NCI-H1436 treated with DMSO at 0.1 percent for 48 hours (cell line): ENCODE results near the gene MRPL47.
"Not testable (repeated sequence)": the region's sequence is repeated elsewhere in the genome, so short reads cannot be mapped to it uniquely, and the experiment has no call there.

Source experiments
- DNase-seq: peaks from one replicate; lab custom pipeline; 2025; lab: John Stamatoyannopoulos, UW

The MRPL47 gene

DNA sequence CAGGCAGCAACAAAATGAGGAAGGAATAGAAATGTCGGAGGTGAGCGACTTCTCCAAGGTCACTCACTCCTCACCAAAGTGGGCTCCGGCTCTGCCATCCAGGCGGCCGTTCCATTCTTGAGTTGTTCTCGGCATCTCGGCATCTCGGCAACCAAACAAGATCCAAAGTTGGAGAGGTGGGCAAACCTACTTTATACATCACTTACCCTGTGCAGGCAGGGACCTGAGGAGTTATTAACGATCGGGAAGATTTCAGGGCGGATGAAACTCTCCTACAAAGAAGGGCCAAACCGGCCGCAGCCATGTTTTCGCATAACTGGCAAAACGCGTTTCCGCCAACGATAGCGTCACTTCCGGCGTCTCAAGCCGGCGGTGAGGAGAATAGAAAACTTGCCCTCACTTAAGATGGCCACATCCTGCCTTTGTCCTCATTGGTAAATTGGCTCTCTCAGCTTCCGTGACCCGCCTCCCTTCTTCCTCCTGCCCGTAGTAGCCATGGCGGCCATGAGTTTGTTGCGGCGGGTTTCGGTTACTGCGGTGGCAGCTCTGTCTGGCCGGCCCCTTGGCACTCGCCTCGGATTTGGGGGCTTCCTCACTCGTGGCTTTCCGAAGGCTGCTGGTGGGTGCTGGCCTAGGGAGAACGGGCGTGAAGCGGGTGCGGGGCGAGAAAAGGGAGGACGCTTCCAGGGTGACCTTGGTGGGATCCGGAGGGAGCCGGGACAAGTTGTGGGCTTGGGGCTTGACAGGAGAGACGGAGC is at the start of gene MRPL47, which contains the start of gene NDUFB5:
Gene MRPL47, minus strand, starts transcription at position 318 of the 758 bp plus-strand sequence. Its CDS starts 14 bp downstream, at position 304.
Gene NDUFB5, plus strand, starts transcription at position 474 of the 758 bp plus-strand sequence. Its CDS starts 22 bp downstream, at position 496.
- peak; percentile 93 for DNase-seq

DNA sequence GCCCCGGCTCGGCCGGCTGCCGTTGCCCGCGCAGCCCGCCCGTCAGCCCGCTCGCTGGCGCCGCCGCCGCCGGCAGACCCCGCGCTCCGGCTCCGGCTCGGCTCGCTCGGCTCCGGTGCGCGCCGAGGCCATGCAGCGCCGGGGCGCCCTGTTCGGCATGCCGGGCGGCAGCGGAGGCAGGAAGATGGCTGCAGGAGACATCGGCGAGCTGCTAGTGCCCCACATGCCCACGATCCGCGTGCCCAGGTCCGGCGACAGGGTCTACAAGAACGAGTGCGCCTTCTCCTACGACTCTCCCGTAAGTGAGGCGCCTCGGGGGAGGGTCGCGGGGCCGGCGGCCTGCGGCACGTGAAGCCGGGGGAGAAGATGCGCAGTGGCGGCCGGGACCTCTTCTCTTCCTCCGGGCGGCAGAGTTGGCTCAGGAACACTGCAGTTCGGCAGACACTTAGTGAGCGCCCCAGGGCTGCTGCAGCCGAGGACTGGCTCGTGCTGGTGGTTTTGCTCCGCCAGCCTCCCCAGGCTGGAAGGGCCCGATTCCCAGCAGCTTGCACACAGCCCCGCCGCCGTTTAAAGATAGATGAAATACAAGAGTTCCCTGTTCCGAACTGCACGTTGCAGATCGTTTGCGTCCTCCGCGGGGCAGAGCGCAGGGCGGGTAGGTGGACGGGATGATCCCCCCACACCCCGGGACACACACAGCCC is 48.8 kb upstream of the MRPL47 start:
- DNase-seq: no peak

DNA sequence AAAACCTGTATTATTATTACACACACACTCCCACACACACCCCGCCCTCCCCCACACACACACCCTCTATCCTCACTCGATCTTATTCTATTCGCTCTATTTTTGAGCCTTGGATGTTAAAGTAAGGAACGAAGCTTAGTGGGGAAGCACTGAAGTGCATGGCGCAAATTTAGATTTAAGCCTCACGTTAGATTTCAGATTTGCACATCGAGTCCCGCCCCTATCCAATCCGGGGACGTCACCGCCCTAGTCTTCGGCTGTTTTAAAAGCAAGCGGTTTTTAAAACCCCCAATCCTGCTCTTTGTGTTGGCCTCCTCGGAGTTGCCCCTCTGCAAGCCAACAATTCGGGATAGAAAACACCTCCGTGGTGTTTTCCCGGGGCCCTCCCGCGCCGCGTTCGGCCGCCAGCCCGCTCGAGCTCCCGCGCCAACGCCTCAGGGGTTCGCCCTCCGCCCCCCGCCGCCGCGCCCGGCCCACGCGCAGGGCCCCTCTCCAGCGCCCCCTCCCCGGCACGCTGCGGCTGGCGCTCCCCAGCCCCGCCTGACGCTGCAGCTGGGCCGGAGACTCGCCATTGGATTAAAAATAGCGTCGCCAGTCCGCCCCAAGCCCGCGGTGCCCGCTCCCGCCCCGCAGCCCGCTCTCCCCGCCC is 48.1 kb upstream of the MRPL47 start, which contains the start of gene USP13:
Gene USP13, plus strand, starts transcription at position 594 of the 649 bp plus-strand sequence. CDS start 186 bp downstream, outside the sequence.
- no peak for DNase-seq

DNA sequence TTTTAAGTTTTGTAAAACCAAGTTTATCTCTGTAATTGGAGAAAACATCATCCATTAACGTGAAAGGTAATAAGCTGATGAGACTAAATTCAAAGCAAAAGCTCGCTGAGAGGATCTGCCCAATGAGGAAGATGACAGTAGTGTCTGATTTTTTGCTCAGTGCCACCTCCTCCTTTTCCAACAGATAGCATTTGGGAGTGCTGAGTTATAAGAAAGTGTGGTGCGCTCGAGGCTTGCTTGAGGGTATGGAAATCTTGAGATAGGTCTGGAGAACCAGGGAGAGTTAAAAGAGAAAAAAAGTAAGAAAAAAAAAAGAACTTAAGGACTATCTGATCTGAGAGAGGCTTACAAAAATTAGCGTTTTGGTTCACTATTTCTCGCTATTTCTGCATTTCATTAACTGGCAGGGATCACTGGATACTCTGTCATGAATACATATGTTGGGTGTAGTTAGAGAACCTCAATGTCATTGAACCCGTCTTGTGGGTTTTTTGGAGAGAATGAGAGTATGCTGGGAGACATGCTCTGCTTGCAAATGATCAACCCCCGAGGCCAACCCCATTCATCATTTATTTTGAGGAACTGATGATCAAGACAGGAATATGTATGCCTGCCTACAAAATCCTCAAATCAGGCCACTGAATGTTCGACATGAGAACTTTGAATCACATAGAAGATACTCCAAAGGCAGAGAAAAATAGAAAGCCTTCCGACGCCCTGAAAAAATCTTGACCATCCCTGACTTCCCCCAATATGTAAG is 47.4 kb upstream of the MRPL47 start:
- no peak for DNase-seq

DNA sequence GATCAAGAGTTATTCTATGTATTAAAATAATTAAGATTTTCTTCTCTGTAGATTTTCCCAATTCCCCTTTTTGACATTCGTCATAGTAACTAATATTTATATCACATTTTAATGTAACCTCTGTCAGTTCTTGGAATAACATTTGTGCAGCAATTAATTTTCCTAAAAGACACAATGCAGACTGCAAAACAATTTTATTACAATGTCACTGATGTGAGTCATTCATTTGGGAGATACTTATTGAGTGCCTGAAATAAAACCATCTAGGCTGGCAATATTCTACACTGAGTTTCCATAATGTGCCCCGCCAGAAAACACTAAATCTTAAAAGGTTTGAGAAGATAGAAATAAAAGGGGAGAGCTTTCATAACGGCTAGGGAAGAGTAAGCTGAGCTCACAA is 41.7 kb upstream of the MRPL47 start:
- no peak for DNase-seq

DNA sequence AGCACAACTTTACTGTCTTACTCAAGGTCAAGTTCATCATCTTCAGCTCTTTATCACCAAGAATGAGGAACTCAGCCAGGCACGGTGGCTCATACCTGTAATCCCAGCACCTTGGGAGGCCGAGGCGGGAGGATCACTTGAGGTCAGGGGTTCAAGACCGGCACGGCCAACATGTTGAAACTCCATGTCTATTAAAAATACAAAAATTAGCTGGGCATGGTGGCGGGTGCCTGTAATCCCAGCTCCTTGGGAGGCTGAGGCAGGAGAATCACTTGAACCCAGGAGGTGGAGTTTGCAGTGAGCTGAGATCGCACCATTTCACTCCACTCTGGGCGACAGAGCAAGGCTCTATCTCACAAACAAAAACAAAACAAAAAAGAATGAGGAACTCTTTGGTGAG is 39.4 kb upstream of the MRPL47 start:
- DNase-seq: not testable (repeated sequence)

DNA sequence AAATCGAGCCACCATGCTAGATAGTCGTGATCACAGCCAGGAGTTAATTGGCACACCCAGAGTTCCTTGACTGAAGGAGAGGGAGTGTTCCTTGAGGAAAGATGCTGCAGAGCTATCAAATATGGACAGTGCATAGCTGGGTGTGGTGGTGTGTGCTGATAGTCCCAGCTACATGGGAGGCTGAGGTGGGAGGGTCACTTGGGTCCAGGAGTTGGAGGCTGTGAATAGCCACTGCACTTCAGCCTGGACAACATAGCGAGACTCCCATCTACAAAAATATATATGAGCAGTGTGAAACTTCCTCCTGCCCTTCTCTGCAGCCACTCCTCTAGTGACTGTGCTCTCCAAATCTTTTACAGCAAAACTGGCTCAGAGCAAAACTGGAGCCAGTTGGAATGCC is 38.4 kb upstream of the MRPL47 start:
- no peak for DNase-seq

DNA sequence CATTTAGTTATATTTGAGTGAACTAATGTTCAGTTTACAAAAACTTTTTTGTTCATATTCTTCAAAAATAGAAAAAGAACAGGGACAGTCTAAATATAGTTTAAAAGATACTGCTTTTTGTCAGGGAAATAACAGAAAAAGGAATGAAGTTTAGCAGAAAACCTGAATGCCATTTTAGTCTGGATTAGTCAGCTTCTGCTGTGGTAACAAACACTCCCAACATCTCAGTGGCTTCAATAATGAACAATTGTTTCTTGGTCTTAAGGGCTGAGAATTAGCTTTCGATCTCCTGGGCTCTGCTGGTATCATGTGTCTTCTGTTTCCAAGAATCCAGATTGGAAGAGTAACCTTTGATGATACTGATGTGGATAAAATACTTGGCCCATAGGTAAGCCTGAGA is 36.0 kb upstream of the MRPL47 start:
- DNase-seq: no peak

DNA sequence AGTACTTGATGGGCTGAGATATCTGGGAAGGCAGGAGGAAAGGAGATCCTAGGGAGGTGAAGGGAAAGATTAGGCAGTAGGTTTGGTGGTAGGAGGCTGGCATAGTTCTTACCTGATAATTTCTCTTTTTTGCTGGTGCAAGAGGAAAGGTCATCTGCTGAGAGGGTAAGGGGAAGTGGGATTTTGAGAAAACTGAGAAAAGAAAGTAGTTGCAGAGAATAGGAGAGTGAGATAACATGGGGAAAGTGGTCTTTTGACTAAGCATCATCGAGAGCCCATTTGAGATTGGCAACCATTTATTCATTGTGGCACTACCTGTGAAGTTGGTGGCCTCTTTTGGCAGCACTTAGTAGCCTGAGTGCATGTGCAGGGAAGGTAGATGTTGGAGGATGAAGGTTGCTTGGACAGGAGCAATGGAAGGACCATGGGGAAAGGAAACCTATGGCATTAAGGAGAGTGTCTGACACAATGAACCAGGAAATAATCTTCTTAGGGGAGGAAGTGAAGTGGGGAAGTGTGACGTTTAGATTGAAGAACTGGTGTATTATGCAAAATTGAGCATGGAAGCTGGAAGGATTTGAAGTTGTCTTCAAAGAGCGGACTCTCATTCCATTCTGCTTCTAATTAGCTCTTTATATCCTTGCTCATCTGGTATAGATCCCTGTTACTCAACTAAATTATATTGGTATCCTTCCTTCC is 26.5 kb upstream of the MRPL47 start:
- DNase-seq: no peak

DNA sequence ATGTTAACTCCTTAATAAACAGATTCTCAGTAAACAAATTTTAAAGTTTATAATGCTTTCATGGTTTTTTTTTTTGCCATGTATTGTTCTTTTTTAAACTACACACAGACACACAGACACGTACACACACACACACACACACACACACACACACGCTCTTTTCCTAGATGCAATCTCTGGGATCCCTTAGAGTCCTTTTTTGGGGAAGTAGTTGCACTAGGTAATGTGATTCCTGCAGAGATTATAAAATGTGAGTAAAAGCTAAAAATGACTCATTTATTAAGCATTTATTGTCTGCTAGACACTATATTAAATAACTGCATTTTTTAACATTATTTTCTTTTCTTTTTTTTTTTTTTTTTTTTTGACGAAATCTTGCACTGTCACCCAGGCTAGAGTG is 20.0 kb upstream of the MRPL47 start:
- DNase-seq: no peak

DNA sequence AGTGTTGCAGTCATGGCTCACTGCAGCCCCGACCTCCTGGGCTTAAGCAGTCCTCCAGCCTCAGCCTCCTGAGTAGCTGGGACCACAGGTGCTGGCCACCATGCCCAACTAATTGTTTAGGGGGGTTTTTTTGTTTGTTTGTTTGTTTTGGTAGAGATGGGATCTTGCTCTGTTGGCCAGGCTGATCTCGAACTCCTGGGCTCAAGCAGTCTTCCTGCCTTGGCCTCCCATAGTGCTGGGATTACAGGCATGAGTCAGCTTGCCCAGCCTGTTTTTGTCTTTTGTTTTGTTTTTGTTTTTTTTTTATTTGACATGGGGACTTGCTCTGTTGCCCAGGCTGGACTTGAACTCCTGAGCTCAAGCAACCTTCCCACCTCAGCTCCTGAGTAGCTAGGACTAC is 17.6 kb upstream of the MRPL47 start:
- DNase-seq: no peak

DNA sequence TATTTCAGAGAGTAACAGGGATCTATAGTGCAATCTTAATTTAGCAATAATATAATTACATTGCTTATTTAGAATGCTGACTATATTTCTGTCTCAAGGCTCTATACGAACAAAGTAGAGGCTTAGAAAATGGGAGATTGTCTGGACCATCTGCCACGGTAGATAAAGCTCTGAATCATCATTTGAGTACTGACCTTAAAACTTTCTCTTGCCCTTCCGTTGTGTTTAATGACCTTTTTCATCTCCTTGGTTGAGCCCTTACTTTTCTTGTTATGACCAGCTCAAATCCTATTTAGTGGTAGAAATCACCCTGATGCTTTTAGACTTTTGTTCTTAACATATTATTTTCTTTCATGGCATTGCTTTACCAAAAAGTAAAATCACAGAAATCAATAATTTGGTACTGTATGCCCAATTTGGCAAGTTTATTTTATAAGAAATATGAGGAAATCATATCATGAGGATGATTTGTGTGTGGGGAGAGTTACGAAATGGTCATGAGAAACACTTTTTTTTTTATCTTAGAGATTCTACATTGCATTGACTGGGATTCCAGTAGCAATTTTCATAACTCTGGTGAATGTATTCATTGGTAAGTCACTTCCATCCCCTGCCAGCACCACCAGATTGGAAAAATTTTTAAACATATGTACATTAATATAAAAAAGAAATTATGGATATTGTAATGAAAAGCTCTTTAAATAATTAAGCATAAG is 11.2 kb upstream of the MRPL47 start:
- no peak for DNase-seq

DNA sequence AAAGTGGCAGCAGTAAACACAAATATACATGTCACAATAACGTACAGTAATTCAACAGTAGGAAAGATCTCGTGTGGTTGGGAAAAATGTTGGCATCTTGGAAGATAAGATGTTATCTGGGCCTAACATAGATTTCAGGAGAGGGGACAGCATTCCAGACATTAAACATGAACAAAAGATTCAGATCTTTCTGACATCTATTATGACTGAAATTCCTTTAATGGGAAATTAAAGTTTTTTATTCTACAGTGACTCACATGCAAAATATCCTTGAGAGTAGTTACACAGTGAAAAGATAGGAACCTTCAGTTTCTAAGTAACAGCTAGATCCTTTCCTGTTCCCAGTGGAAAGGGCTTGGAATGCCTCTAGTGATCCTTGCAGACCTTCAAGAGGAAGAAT is 9.4 kb upstream of the MRPL47 start:
- no peak for DNase-seq

DNA sequence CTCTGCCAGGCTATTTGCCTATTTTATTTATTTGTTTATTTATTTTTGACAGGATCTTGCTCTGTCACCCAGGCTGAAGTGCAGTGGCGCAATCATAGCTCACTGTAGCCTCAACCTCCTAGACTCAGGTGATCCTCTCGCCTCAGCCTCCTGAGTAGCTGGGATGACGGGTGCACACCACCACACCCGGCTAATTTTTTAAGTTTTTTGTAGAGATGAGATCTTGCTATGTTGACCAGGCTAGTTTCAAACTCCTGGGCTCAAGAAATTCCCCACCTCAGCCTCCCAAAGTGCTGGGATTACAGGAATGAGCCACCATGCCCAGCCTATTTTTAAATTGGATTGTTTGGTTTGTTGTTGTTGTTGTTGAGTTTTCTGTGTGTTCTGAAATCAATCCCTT is 5.6 kb upstream of the MRPL47 start:
- DNase-seq: no peak

DNA sequence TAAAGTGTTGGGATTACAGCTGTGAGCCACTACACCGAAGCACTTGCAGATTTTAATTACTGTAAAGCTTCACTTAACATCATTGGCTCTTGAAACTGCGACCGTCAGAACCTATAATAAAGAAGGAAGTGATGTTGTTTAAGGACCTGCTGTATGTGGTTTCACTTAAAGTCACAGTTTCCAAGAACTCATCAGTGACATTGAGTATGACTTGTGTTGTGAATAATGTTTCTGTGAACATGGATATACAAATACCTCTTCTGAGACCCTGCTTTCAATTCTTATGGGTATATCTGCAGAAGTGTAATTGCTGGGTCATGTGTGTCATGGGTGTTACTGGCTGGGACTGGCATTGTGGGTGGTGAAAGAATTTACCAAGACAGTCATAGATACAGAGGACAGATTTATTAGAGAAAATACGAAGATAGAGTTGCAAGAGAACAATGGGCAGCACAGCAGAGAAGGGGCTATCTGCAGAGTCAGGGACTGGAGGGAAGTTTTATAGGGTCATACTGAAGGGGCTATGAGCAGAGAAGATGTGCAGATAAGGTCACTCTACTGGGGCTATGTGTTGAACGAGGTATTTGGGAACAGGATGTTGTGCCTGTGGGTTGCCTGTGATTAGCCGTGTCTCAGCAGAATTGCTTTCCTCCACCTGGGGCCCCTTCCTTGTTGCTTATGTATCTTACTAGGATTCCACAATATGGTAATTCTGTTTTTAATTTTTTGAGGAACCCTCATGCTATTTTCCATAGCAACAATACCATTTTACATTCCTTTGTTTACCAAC is 4.7 kb upstream of the MRPL47 start:
- no peak for DNase-seq

DNA sequence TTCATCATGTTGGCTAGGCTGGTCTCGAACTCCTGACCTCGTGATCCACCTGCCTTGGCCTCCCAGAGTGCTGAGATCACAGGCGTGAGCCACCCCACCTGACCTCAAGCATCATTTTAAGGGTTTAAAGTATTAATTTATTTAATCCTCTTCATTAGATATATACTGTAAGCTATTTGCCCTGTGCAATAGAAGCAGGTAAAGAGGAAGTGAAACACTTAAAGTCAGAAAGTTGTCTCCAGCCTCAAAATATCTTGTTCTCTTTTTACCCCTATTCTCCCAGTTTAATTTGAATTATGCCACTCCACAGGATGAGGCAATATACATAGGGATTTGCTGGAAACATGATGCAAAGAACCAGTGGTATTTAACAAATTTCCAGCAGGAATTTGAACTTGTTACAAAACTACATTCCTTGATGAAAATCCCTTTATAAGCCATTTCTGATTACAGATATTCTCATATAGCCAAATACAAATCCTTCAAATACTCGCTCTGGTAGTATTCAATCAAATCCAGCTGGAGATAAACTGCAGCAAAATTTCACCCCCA is 2.2 kb upstream of the MRPL47 start:
- DNase-seq: no peak

DNA sequence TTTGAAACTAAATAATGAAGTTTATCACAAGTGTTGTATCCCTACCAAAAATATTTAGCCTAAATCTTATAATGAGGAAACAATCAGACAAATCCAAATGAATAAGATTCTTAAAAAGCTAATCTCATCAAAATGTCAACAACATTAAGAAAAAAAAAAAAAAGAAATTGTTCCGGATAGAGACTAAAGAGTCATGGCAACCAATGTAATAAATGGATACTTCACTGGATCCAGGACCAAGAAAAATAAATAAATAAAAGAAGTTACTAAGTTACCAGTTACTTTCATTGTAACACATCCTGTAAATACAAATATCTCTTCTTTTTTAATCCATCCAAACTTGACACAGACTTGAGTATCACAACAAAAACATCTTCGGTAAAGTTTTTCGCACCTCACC is 607 bp downstream of the MRPL47 start:
- DNase-seq: no peak

DNA sequence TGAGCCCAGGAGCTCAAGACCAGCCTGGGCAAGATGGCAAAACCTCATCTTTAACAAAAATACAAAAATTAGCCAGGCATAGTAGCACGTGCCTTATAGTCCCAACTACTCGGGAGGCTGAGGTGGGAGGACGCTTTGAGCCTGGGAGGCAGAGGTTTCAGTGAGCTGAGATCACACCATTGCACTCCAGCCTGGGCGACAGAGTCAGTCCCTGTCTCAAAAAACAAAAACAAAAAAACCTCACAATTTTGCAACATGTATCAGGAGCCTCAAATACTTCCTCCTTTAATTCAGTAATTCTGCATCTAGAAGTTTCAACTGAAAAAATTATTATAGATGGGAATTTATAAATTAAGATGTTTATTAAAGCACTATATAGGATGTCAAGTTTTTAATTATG is 1.1 kb downstream of the MRPL47 start:
- no peak for DNase-seq

DNA sequence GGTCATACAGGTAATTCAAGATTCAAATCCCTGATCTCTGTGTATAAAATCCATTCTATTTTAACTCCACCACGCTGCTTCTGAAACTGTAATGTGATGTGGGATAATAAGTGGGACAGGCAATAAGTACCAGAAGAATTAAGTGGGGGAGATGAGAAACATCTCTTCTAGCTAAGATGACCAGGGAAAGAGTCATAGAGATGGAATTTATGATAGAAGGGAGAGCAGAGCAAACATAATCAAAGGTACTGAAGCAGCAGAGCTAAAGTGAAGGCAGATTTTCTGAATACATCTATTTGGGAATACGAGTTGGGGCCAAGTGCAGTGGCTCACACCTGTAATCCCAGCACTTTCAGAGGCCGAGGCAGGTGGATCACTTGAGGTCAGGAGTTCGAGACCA is 4.9 kb downstream of the MRPL47 start:
- no peak for DNase-seq

DNA sequence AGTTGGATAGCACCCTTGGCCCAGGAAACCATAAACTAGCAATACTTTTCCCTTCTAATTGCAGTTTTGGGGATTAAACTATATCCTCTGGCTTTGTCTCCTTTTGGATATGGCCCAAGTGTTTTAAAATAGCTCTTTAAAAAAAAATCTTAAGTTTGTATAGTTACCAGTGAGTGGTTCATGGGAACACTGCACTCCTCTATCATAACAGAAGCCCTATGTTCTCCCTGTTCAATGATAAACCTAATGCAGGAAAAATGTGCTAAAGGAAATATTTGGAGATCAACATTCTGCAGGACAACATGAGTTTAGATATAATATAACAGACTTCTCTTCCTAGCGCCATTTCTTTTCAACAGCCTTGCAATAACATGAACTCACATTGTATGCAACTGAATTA is 13.1 kb downstream of the MRPL47 start:
- no peak for DNase-seq
